Right ventricle myocardium inferior (tissue), 1 donor: ENCODE measurements around the gene ABHD12. TPM values are rescaled to one million over a fixed set of nuclear protein-coding genes. Genes with fewer than 3 reads are reported as not detected.
"Not testable (repeated sequence)": the region's sequence is repeated elsewhere in the genome, so short reads cannot be mapped to it uniquely, and the experiment has no call there.

Experiments used
- ATAC-seq: fragments of 200-7000 bp; cut with Tn5 transposase; one replicate; pipeline ENCODE4 v1.9.1; 2020; ENCODE audit warnings: mild to moderate bottlenecking, moderate library complexity
- DNase-seq: peaks from one replicate; pipeline ENCODE4 v3.0.0; 2021; ENCODE audit errors: missing footprints
- intact Hi-C: fragments of 100-400 bp; cut with DNase I; formaldehyde crosslinking; loops from one replicate; pipeline ENCODE4 v1.11.0; 2022
- total RNA-seq: library from RNA; stranded (reverse); fragmentation: NEBNext Ultra II Directional; extraction: Animal tissue kit (Norgen Biotek cat#: 25700); gene quantifications from one replicate; pipeline ENCODE4 v1.2.1, GENCODE V29; 2021
- donor health status: DM: no; HTN: yes; CAD: no; lungs with severe emphysema.

ABHD12 gene
- total RNA-seq, 1 donor from 2014 or later = 23.3 TPM

DNA sequence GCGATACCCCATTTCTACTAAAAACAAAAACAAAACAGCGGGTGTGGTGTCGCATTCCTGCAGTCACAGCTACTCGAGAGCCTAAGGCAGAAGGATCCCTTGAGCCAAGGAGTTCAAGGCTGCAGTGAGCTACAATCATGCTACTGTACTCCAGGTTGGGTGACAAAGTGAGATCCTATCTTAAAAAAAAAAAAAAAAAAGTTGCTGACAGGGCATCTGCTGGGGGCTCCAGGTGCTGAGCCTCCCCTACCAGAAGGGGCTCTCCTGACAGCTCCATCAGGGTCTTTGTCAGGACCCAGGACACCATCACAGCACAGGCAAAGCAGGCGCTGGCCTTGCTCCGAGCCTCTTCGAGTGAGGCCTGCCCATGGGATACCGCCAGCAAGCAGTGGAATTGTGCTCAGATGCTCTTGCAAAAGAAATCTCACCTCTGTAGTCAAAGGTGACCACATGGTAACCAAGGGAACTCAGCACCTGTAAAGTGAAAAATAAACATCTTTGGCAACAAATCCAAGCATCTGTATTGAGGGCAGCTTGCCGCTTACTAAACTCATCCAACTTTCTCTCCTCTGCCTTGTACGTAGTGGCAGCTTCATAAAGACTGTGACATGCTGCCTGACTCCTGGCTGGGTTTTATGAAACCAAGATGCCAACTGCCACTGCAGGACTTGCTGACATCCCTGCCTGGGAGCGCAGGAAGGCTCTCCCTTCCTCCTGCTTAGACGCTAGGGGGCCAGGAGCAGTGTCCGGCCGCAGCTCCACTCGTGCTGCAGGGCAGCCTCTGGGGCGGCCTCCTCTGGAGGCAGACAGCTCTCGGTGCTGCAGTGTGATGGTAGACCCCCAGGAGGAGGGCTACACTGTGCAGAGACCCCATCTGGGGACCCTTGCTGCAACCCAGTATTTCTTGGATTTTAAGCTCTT lies 75.9 kb downstream of the ABHD12 start:
- DNase-seq = no peak
- no peak for ATAC-seq
- intact Hi-C loops = no loop called here

DNA sequence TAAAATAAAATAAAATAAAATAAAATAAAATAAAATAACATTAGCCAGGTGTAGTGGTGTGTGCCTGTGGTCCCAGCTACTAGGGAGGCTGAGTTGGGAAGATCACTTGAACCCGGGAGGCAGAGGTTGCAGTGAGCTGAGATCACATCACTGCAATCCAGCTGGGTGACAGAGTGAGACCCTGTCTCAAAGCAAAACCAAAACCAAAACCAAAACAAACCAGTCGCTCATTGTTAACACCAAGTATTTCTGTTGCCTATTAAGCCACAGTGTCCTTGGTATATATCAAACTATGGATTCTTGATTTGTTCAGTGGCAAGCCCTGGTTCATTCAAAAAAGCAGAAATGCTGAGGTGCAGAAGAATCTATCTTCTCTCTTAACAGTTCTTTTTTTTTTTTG lies 77.0 kb downstream of the ABHD12 start:
- ATAC-seq = no peak
- no peak for DNase-seq
- intact Hi-C loops = no loop called here

- intact Hi-C loops, ATAC-seq: not testable (repeated sequence)
These were observed 77.9 kb downstream of the ABHD12 start for GRCh38 chr20:25312716-25313115.

DNA sequence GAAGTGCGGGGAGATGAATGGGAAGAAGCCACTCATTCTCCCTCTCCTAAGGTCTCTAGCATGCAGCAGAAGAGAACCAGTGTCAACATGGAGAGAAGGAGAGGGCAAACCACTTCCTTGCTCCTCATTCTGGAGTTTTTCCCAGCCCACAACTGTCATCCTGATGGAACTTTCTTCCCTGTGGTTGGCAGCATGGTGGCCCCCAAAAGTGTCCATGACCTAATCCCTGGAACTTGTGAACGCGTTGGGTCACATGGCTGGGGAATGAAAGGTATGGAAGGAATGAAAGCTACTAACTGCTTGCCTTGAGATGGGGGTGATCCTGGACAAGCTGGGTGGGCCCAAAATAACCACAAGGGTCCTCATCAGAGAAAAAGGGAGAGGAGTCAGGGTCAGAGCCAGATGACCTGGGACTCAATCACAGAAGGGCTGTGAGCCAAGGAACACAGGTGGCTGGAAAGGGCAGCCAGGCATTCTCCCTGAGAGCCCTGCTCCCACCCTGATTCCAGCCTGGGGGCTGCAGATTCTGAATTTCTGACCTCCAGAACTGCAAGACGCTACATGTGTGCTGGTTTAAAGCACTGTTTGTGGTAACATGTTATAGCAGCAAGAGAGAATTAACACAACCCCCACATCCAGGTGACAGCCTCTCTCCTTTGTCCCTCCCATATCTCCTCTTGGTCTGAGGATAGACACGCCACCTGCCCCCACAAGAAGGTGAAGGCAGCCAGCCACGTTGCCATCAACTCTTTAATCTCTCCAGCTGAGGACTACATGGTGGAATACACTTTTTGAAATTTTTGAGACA lies 79.5 kb downstream of the ABHD12 start:
- ATAC-seq (peak; percentile 9), DNase-seq (no peak)
- intact Hi-C loops = no loop called here

More at GRCh38 chr20:25312716-25313115, 77.9 kb downstream of the ABHD12 start:
- DNase-seq = not testable (repeated sequence)

DNA sequence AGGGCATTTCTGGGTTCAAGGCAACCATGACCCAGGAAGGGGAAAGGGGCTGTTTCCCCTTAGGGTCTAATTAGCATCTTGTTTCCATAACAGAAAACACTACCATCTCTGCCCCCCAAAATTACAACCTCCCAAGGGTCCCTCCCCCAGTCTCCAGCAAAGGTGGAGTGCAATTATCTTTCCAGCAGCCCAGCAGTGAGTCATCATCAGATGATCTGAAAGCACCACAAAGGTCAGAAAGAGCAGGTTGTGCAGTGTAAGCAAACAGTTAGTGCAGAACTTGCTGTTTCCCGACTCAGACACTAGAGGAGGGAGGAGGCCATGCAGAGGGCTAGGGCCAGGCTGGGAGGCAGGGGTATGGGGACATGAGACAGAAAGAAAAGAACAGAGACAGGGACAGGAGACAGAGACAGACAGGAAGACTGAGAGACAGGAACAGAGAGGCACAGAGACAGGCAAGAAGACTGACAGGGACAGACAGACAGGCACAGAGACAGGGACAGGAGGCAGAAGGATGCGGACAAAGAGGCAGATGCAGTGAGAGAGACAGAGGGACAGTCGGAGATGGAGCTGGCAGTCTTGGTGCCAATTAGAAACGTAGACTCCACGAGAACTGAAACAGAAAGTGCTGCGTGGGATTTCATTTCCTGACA lies 80.2 kb downstream of the ABHD12 start:
- intact Hi-C loops = no loop called here
- DNase-seq (peak; percentile 64), ATAC-seq (peak; percentile 68)

GRCh38 chr20:25309395-25310267 lies 81.0 kb downstream of the ABHD12 start:
- intact Hi-C loops = no loop called here
- ATAC-seq = peak; percentile 50
- DNase-seq = peak; percentile 71

DNA sequence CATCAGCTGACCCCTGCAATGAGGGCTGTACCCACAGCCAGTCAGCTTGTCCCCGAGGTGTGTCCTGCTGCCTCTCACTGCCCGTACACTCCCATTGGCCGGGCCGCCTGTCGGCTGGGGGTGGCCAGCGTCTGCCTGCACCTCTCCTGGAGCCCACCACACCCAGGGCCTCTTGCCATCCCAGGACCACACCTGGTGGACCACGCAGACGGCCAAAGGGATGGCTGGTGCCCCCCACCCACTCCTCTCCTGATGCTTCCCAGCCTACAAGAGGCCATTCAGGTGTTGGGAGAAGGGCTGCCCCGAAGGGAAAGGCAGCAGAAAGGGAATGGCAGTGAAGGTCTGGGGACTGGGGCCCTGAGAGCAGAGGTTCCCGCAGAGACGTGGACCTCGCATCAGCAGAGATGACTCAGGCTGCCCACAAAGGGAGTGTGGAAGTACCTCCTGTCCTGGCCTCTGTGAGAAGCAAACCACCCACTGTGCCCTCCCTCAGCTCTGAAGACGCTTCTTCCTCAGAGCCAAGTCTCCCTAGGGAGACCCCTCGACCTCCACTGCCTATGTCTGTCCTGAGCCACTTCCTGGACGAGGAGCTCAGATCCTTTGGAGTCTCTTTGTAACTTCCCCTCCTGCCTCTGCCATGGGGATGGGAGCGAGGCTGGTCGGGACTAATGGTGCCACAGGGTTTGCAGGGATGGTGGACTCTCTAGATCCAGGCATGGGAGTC lies 81.8 kb downstream of the ABHD12 start:
- ATAC-seq (no peak), DNase-seq (peak; percentile 58)
- intact Hi-C loops = no loop called here

- no peak for ATAC-seq
- peak; percentile 66 for DNase-seq
- intact Hi-C loops = no loop called here
These were observed 82.5 kb downstream of the ABHD12 start for GRCh38 chr20:25308083-25308491.

GRCh38 chr20:25306991-25307903 lies 83.4 kb downstream of the ABHD12 start:
- intact Hi-C loops = no loop called here
- DNase-seq = peak; percentile 57
- ATAC-seq = no peak

GRCh38 chr20:25304025-25304549 lies 86.5 kb downstream of the ABHD12 start:
- intact Hi-C loops = no loop called here
- DNase-seq = peak; percentile 43
- ATAC-seq = no peak

- intact Hi-C loops = no loop called here
- DNase-seq (peak; percentile 5), ATAC-seq (no peak)
These were observed 87.2 kb downstream of the ABHD12 start for GRCh38 chr20:25303292-25304024.

DNA sequence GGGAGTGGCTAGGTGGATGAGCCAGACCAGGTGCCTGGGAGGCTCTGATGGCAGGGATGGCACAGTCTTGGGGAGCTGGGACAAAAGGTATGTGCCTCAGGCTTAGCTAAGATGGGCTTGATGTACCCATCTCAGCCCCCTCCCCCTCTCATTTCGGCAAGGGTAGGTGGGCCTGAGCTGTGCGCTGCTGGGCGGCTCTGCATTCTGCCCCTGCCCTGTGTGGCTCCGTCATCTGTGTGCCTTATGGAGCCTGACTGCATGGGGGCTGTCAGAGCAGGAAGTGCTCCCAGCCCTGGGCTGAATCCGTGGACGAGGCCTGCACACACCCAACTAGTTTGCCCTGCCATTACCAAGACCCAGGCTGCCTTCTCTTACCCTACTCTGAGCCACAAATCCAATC lies 88.0 kb downstream of the ABHD12 start:
- intact Hi-C loops = no loop called here
- peak; percentile 41 for DNase-seq
- ATAC-seq = no peak

GRCh38 chr20:25301357-25301920 lies 89.2 kb downstream of the ABHD12 start:
- peak; percentile 37 for DNase-seq

GRCh38 chr20:25300496-25301170 lies 90.0 kb downstream of the ABHD12 start:
- peak; percentile 26 for ATAC-seq
- peak; percentile 58 for DNase-seq

More at GRCh38 chr20:25301357-25301920, 89.2 kb downstream of the ABHD12 start:
- intact Hi-C loops = no loop called here
- peak; percentile 27 for ATAC-seq

GRCh38 chr20:25299806-25300205 lies 90.8 kb downstream of the ABHD12 start:
- peak; percentile 50 for DNase-seq
- intact Hi-C loops = loop anchor here (5.0 to 10.0 kb wide), 2 partner anchors 97 to 245 kb away; partner anchors contain the start of gene ACSS1
- ATAC-seq = no peak

More at GRCh38 chr20:25300496-25301170, 90.0 kb downstream of the ABHD12 start:
- intact Hi-C loops = no loop called here
